ENCODE data around the gene BMF.

GRCh38 chr15:40070166-40070557, 38.5 kb downstream of the BMF start:
- TF ChIP-seq, protein P1, sequence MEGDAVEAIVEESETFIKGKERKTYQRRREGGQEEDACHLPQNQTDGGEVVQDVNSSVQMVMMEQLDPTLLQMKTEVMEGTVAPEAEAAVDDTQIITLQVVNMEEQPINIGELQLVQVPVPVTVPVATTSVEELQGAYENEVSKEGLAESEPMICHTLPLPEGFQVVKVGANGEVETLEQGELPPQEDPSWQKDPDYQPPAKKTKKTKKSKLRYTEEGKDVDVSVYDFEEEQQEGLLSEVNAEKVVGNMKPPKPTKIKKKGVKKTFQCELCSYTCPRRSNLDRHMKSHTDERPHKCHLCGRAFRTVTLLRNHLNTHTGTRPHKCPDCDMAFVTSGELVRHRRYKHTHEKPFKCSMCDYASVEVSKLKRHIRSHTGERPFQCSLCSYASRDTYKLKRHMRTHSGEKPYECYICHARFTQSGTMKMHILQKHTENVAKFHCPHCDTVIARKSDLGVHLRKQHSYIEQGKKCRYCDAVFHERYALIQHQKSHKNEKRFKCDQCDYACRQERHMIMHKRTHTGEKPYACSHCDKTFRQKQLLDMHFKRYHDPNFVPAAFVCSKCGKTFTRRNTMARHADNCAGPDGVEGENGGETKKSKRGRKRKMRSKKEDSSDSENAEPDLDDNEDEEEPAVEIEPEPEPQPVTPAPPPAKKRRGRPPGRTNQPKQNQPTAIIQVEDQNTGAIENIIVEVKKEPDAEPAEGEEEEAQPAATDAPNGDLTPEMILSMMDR (IDR thresholded peaks at IDR 0.05; ENCODE audit: extremely low read depth in 1 of 2, insufficient read depth in 1 of 2, low read depth in 1 of 2, low read length in 2 of 2) = no peak
- TF ChIP-seq, protein P2, sequence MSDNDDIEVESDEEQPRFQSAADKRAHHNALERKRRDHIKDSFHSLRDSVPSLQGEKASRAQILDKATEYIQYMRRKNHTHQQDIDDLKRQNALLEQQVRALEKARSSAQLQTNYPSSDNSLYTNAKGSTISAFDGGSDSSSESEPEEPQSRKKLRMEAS (IDR thresholded peaks at IDR 0.05; ENCODE audit: insufficient read depth, insufficient read length) = no peak
- TF ChIP-seq EZH2 (IDR thresholded peaks at IDR 0.05; ENCODE audit: borderline replicate concordance, low read depth, low read length, severe bottlenecking) (no peak), POLR2A (IDR thresholded peaks at IDR 0.05; ENCODE audit: low read depth, low read length) (no peak), POLR2AphosphoS5 (IDR thresholded peaks at IDR 0.05; ENCODE audit: insufficient read depth, low read depth, low read length) (no peak), JUN (IDR thresholded peaks at IDR 0.05; ENCODE audit: borderline replicate concordance, insufficient read depth, insufficient read length, low read depth) (no peak), MYC (IDR thresholded peaks at IDR 0.05; ENCODE audit: low read depth, low read length) (no peak), FOS (IDR thresholded peaks at IDR 0.05; ENCODE audit: borderline replicate concordance, insufficient read depth, low read length) (no peak)

All from endothelial cell of umbilical vein (primary cell).